Suppressor macrophage treated with lipopolysaccharide for 4 hours (primary cell): ENCODE measurements around the gene UBXN6.
A peak's percentile ranks its signal among the peaks of the same experiment; 100 is the strongest.

ENCODE experiments used
- DNase-seq: peaks from one replicate; pipeline ENCODE4 v3.0.0-alpha.2; 2020

Gene UBXN6

GRCh38 chr19:4493104-4493928, 35.7 kb upstream of the UBXN6 start:
- DNase-seq = no peak

DNA sequence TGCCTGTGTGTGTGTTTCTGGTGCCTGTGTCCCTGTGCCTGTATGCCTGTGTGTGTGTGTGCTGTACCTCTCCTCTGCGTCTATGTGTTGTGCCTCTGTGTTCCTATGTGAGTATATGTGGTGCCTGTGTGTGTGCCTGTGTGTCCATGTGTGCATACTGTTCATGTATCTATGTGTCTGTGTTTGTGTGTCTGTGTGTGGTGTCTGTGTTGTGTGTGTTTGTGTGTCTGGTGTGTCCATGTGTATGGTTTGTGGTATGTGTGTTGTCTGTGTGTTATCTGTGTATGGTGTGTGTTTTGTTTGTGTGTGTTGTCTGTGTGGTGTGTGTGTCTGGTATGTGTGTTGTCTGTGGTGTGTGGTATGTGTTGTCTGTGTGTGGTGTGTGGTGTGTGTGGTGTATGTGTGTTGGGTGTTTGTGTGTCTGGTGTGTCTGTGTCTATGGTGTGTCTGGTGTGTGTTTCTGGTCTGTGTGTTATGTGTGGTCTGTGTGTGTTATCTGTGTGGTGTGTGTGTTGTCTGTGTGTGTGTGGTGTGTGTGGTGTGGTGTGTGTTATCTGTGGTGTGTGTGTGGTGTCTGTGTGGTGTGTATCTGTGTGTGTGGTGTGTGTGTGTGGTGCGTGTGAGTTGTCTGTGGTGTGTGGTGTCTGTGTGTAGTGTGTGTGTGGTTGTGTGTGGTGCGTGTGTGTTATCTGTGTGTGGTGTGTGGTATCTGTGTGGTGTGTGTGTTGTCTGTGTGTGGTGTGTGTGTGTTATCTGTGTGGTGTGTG, 34.9 kb upstream of the UBXN6 start:
- DNase-seq = no peak

- DNase-seq = no peak
Observed at GRCh38 chr19:4491446-4491845, 33.9 kb upstream of the UBXN6 start.

- no peak for DNase-seq
Observed at GRCh38 chr19:4488496-4488895, 30.9 kb upstream of the UBXN6 start.

DNA sequence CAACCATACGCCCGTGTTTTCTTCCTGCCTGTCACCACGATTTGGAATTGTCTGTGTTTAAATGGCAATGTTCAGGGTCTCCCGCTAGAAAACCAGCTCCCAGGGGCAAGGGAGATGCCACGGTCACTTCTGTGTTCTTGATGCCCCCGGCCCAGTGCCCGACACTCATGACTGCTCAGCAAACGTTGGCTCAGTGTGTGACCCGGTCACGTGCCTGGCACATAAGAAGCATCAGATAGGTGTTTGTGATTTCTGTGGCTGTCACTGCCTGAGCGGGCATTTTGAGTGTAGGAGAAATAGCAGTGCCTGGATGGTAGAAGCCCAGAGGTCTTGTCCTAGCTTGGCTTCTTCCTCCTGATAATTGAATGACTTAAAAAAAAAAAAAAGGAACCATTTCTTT, 30.0 kb upstream of the UBXN6 start:
- no peak for DNase-seq

GRCh38 chr19:4483385-4483784, 25.8 kb upstream of the UBXN6 start:
- no peak for DNase-seq

DNA sequence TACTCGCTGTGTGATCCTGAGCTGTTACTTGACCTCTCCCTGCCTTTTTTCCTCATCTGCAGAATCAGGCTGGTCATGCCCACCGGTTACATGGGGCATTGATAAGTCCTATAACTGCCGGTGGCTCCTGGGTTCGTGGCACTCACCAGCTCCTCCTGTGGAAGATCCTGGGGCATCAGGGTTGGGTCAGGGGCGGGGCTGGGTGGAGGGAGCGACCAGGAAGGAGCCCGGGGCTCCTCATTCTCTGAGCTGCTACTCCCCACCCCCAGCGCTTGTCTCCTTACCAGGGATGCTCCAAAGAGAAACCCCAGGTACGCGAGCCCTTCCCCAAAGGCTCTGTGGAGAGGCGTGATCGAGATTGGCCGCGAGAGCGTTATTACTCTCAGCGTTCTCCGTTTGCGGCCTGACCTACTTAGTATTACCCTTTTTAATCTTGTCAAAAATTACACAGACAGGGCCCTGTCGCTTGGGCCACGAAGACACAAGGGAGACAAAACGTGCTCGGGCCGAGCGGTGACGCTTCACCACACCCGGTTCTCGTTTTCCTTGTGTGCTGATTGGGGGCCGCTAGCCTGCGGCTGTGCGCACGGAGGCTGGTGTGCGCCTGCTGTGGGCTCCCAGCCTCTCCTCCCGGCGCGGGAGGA, 25.2 kb upstream of the UBXN6 start:
- no peak for DNase-seq

GRCh38 chr19:4477034-4477801, 19.6 kb upstream of the UBXN6 start:
- no peak for DNase-seq

DNA sequence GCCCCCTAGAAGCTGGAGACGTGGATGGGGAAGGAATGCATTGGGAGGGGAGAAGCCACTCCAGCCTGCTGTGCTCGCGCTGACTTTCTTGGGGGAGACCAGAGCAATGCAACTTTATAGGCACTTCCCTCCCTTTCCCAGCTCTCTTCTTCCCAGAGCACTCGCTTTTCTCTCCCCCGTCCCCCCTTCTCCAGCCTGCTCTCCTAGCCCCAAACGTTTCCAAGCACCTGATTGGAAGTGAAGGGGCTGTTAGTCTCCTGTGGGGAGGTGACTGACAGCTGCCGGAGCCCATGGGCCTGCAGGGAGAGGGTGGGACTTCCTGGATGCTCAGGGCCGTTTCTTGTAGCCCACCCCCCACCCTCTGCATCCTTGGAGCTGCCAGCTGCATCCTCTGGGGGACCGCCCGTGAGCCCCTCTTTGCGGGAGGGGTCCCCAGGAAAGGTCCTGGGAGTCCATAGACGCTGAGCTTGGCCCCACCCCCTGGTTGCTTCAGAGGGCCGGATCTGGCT, 17.0 kb upstream of the UBXN6 start:
- peak; percentile 42 for DNase-seq

DNA sequence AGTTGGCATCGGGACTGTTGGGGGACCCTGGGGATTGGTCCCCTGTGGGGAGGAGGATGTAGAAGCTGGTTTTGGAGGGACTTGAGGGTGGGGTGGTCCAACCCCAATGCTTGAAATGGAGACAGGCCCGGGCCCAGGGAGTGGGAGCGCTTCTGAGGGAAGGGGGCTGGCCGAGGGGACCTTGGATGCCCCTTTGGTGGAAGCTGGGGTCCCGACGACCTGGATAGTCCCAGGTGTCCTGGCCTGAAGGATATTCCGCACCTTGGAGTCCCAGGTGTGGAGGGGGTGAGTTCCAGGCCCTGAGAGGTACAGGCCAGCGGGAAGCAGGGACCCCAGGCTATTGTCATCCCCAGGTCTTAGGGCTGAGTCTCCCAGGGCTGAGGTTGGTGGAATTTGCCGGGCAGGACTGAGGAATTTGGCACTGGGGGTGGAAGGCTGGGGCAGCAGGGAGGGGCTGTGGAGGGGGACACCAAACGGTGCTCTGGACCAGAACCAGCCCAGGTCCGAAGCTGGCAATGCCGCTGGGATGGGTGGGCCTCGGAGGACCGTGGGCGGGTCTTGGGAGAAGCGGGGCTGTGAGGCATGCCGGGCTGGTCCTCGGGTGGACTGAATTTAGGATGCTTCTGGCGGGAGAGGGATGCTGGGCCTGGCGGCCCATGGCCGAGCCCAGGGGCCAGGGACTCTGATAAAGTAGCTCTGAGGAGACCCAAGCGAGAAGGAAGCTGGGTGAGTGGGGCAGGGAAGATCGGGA, 16.3 kb upstream of the UBXN6 start:
- DNase-seq = no peak

DNA sequence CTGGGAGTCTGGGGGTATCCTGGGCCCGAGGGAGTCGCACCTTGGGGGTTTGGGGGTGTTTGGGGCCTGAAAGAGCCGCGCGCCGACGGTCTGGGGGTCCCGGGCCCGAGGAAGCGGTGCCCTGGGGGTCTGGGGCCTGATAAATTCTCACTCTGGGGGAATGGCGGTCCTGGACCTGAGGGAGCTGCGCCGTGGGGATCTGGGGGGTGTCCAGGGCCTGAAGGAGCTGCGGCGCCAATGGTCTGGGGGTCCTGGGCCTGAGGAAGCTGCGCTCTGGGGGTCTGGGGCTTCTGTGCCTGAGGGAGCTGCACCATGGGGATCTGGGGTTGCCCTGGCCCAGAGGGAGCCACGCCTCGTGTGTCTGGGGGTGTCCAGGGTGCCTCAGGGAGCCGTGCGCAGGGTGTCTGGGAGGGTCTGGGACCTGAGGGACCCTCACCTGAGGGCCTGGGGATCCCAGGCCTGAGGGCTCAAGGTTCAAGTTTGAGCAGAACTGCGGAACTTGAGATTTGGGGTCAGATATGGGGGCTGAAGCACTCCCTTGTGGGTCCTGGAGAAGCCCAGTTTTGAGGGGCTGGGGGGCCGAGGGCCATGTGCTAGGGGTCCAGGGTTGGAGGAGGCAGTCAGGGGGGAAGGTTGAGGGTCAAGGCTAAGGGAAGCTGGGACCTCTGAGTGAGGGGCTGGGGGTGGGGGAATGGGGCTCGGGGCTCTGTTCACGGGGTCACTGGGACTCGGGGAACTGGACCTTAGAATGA, 15.6 kb upstream of the UBXN6 start:
- no peak for DNase-seq

DNA sequence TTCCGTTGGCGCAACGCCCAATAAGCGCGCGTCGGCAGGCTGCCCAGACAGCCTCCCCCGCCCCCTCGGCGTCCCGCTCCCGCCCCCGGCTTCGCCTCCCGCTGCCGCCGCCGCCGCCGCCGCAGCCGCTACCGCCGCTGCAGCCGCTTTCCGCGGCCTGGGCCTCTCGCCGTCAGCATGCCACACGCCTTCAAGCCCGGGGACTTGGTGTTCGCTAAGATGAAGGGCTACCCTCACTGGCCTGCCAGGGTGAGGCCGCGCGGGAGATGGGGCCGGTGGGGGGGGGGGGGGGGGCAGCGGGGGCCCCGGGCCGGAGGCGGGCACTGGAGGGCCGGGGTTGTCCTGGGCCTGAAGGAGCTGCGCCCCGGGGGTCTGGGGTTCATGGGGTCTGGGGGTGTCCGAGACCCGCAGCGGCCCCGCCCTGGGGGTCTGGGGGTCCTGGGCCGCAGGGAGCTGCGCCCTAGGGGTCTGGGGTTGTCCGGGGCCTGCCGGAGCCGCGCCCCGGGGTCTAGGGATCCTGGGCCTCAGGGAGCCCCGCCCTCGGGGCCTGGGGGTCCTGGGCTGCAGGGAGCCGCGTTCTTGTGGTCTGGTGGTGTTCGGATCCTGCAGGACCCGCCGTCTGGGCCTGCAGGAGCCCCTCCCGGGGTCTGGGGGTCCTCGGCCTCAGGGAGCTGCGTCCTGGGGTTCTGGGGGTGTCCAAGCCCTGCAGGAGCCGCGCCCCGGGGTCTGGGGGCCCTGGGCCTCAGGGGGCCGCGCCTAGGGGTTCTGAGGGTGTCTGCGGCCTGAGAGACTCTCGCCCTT, 14.8 kb upstream of the UBXN6 start, which contains the start of gene HDGFL2:
TSS of gene HDGFL2 (plus strand) at position 124 of the 801 bp plus-strand sequence. CDS start at position 178, 54 bp downstream.
- DNase-seq = no peak

DNA sequence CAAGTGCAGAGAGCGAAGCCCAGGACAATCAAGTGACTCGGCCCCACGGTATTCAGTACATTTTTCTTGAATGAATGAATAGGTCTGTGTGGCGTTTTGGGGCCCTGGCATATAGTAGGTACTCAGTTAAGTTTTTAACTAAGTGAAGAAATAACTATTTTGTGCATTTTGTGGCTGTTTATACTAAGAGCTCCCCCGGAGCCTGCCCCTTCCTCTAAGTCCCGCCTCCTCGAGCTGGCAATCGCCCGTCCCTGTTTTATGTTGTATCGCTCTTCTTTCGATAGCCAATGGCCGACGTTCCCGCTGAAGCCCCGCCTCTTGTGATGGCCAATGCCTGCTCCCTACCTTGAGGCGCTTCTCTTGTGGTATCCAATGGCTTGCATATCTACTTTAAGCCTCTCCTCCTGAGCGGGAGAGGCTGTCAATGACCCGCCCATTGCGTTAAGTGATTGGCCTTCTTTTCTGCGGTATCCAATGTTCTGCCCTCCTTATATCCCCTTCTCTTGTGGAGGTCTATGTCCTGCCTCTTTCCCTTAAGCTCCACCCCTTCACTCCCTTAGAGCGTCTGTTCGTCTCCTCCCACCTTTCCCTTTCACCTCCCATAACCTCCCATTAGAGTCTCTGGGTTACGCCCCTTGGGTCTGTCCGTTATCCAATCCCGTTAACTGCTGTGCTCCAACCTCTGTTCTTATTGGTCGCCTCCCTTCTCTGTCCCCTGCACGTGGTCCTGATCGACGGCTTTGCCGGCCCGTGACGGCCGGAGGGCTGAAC, 14.0 kb upstream of the UBXN6 start:
- DNase-seq = peak; percentile 99

DNA sequence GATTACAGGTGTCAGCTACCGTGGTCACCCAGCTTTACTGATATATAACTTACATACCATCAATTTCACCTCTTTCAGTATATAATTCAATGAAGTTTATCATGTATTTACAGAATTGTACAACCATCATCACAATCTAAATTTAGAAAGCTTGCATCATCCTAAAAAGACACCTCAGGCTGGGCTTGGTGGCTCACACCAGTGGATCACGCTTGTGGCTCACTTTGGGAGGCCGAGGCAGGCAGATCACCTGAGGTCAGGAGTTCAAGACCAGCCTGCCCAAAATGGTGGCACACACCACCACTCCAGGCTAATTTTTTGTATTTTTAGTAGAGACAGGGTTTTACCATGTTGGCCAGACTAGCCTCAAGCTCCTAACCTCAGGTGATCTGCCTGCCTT, 10.2 kb upstream of the UBXN6 start:
- DNase-seq = no peak

GRCh38 chr19:4464815-4465581, 7.4 kb upstream of the UBXN6 start:
- DNase-seq = no peak

- DNase-seq = peak; percentile 59
Observed at GRCh38 chr19:4456843-4457653, 546 bp downstream of the UBXN6 start.

DNA sequence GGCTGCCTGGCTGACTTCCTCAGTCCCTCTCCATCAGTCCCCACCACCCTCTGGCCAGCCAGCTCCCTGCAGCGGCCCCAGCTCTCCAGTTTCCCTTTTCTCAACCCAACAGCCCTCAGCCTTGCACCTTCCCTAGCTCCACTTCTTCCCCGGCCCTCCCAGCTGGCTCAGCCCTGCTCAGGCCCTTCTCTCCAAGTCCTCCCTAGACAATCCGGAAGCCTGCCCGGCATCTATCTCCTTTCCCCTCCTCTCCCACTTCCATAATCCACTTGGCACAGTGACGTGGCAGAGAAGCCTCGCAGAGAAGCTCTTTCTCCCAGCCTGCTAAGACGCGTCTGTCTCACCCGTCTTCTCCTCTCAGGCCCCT, 1.1 kb downstream of the UBXN6 start:
- DNase-seq = peak; percentile 63
